Stimulated activated CD8-positive, alpha-beta memory T cell treated with anti-CD3 and anti-CD28 coated beads, Interleukin-4, amount 100 ng/mL, for 24 hours (primary cell): Measurements from ENCODE around the gene PLEKHN1.
A peak's percentile ranks its signal among the peaks of the same experiment; 100 is the strongest.

ENCODE experiments used
- DNase-seq: peaks from one replicate; pipeline ENCODE4 v3.0.0-alpha.2; 2020; ENCODE audit warnings: low read depth

PLEKHN1 gene

GRCh38 chr1:962381-963300 lies 3.6 kb upstream of the PLEKHN1 start:
- DNase-seq = no peak

- no peak for DNase-seq
Observed at GRCh38 chr1:963301-963651, 3.0 kb upstream of the PLEKHN1 start.

- DNase-seq = no peak
Observed at GRCh38 chr1:963746-964525, 2.3 kb upstream of the PLEKHN1 start.

GRCh38 chr1:964691-965525 lies 1.4 kb upstream of the PLEKHN1 start:
- no peak for DNase-seq

- no peak for DNase-seq
Observed at GRCh38 chr1:965526-966134, 652 bp upstream of the PLEKHN1 start.

- DNase-seq = peak; percentile 81
Observed at GRCh38 chr1:966704-967300, 520 bp downstream of the PLEKHN1 start.

GRCh38 chr1:967466-968343 lies 1.4 kb downstream of the PLEKHN1 start:
- no peak for DNase-seq

GRCh38 chr1:969260-969855 lies 3.1 kb downstream of the PLEKHN1 start:
- DNase-seq = no peak

- no peak for DNase-seq
Observed at GRCh38 chr1:970242-970972, 4.1 kb downstream of the PLEKHN1 start.

GRCh38 chr1:970973-971730 lies 4.9 kb downstream of the PLEKHN1 start:
- no peak for DNase-seq

GRCh38 chr1:971751-972506 lies 5.6 kb downstream of the PLEKHN1 start:
- DNase-seq = no peak

GRCh38 chr1:972726-973458 lies 6.6 kb downstream of the PLEKHN1 start:
- DNase-seq = no peak

- DNase-seq = no peak
Observed at GRCh38 chr1:973459-974292, 7.4 kb downstream of the PLEKHN1 start.

- DNase-seq = no peak
Observed at GRCh38 chr1:974293-974640, 8.0 kb downstream of the PLEKHN1 start.

- DNase-seq = no peak
Observed at GRCh38 chr1:974687-975328, 8.5 kb downstream of the PLEKHN1 start.

- DNase-seq = no peak
Observed at GRCh38 chr1:975365-975764, 9.1 kb downstream of the PLEKHN1 start.
